Embryonic facial prominence (tissue), 1 donor: ENCODE data around the gene BEAN1.

Source experiments
- DNase-seq: peaks from one replicate; pipeline ENCODE4 v3.0.0-alpha.2; 2016; ENCODE audit errors: extremely low spot score

BEAN1 gene

GRCh38 chr16:66427036-66427860 is at the start of gene BEAN1:
BEAN1 (plus strand) TSS chr16:66427295; CDS start chr16:66437677, 10,382 bp downstream.
- no peak for DNase-seq

DNA sequence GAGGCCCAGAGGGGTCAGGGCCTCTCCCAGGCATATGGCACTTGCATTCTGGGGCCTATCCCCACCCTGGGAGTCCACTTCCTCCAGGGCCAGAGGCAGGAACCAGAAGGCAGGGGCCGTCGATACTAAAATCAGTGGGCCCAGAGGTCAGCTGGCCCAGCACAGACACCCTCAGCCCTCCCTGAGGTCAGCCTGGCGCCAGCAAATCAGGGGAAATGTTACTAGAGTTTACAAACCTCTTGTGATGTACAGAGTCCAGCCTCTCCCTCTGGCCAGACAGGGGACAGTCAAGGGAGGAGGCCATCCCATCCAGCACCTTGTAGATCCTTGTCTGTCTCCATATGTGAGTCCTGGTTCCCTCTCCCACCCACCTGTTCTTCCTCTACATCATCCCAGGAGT is 49.8 kb upstream of the BEAN1 start:
- DNase-seq, result no peak

DNA sequence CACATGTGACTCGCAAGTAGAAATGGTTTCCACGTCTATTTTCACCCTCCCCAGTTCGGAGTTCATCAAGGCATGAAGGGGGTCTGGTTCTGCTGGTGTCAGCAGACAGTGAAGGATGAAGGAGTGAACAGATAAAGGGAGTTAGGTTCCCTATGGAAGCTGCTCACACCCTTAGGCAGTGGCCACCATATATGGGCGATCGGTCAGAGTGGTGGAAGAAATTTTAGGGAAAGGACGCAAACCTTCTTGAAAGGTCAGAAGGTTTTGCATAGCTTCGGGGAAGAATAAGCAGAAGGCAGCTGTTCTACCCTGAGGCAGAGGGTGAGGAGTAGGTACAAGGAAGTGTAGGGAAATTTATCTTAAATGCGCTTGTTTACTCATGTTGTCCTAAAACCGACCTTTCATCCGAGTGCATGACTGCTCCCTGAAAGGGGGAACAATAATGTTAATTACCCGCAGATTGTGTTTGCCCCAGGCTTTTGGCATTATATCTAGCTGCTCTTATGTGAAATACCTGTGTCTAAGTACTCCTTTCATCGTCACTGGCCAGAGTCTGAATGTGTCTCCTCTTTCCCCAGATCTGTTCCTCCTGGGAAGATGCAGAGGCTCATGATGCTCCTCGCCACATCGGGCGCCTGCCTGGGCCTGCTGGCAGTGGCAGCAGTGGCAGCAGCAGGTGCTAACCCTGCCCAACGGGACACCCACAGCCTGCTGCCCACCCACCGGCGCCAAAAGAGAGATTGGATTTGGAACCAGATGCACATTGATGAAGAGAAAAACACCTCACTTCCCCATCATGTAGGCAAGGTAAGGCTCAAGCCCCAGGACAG is 48.1 kb upstream of the BEAN1 start:
- DNase-seq, result no peak

DNA sequence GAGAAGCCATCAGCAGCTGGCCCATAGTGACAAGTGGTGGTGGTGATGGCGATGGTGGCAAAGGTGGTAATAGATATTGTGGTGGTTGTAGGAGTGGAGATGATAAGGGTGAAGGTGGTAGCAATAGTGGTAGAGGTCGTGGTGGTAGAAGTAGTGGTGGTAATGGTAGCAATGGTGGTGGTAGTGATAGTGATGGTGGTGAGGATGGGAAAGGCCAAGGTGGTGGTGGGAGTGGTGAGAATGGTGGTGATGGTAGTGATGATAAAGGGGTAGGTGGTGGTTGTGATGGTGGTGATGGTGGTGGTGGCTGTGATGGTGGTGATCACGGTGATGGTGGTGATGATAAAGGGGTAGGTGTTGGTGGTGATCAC is 47.5 kb upstream of the BEAN1 start:
- no peak for DNase-seq

GRCh38 chr16:66380421-66380820 is 46.7 kb upstream of the BEAN1 start:
- DNase-seq, result no peak

DNA sequence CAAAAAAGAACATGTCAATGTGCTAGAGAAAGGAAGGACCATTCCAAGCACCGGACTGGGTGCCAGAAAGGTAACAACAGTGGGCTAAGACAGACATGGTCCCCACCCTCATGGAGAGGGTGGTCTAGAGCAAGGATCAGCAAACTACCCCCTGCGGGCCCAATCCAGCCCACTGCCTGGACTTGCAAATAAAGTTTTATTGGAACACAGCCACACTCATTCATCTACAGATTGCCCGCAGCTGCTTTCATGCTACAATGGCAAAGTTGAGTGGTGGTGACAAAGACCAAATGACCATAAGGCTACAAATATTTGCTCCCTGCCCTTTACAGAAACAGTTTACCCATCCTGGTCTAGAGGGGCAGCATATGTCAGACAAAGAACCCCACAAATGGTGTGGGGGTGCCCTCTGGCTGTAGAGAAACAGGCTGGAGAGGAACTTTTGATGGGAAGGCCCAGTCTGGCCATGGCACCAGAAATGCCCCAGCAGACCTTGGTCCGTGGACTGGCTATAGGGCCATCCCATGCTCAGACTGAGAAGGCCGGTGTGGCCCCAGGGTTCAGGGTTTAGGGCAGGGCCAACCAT is 45.4 kb upstream of the BEAN1 start:
- DNase-seq, result no peak

DNA sequence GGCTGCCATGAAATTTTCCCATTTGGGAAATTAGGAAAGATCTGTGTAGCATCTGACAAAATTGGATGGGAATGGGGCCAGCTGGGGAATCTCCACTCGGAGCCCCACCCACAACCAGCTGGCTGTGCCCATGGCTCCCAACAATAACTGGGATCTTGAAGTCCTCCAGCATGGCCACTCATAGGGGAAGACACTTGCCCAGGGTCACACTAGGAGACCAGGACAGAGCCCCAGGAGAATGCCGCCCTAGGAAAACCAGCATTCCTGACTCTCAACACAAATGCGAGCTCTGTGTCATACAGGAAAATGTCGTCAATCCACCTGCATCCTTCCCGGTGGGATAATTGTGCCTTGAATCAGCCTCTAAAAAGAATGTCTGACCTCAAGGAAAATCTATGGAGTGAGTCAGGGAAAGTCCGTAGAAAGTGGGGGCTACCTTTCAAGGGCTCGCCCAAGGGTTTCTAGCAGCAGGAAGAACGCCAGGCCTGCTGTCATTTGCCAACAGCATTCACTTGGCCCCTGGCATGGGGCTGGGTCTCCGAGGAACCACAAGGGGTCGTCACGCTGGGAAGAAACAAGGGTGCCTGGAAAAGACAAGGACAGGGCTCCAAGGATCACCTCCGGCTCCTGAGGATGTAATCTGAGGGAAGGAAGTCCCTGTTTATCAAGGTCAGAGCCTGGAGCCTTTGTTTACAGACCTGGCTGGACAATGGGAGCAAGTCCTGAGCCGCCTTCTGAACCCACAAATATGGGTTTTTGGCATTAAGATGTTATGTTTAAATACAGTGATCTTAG is 44.7 kb upstream of the BEAN1 start:
- DNase-seq, result no peak

DNA sequence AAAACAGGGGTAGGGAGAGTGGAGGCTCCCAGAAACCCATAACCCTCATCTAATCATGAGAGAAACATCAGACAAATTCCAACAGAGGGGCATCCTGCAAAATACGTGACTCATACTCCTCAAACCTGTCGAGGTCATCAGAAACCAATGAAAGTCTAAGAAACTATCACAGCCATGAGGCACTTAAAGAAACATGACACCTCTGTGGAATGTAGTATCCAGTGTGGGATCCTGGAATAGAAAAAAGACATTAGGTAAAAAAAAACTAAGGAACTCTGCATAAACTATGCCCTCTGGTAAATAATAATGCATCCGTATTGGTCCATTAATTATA is 44.2 kb upstream of the BEAN1 start:
- no peak for DNase-seq

DNA sequence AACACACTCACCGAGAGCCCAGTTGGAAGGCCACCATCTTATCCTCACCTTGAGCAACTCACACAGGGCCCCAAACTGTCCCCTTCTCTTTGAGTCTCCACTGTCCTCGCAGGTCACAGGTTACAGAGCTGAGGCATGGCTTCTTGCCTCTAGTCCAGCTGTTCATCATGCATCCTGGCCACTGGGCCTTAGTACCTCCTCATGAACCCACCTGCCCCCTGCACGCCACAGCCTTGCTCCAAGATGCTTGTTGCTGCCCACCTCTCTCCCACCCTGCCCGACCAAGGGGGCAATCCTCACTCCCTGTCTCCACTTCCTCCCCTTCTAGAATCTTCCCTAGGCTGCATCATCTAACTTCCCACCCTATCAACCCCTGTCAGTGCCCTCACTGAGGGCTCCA is 43.5 kb upstream of the BEAN1 start:
- no peak for DNase-seq

DNA sequence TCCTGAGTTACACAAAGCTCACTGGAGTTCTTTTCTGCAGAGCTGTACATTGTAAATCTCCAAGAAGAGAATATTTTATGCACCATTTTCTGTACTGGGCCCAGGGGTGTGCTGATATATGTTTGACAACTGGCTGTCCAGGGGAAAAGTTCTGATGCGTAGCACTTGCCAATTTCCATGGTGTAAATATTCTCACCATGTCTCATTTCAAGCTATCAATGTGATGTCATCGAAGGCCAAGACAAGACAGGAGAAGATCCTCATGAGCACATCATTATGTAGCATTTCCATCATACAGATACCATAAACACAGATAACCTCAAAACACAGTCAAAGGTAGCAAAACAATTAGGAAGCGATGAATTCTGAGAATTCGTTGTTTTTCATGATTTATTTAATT is 41.7 kb upstream of the BEAN1 start:
- no peak for DNase-seq

DNA sequence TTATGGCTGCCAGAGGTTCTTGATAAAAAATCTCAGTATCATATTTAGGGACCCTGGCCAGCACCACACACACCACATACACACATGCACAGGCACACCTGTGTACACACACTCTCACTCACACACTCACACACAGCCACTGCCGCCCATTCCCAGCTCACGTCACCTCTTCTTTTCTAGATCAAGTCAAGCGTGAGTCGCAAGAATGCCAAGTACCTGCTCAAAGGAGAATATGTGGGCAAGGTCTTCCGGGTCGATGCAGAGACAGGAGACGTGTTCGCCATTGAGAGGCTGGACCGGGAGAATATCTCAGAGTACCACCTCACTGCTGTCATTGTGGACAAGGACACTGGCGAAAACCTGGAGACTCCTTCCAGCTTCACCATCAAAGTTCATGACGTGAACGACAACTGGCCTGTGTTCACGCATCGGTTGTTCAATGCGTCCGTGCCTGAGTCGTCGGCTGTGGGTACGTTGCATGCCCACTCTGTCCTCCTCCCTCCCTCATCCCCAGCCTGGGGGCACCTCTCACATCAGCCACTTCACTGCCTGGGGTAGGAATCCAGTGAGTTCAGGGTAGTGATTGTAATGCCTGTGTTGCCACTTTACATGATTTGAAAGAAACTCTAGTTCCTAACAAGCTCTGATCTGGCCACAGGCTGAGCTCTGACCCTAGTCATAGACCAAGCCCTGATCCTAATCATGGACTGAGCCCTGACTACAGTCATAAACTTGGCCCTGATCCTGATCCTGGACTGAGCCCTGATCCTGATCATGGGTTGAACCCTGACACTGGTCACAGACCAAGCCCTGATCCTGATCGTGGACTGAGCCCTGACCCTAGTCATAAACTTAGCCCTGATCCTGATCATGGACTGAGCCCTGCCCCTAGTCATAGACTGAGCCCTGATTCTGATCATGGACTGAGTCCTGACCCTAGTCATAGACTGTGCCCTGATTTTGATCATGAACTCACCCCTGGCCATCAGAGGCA is 40.2 kb upstream of the BEAN1 start:
- DNase-seq, result no peak

- no peak for DNase-seq
These were observed 39.2 kb upstream of the BEAN1 start for GRCh38 chr16:66387817-66388332.

DNA sequence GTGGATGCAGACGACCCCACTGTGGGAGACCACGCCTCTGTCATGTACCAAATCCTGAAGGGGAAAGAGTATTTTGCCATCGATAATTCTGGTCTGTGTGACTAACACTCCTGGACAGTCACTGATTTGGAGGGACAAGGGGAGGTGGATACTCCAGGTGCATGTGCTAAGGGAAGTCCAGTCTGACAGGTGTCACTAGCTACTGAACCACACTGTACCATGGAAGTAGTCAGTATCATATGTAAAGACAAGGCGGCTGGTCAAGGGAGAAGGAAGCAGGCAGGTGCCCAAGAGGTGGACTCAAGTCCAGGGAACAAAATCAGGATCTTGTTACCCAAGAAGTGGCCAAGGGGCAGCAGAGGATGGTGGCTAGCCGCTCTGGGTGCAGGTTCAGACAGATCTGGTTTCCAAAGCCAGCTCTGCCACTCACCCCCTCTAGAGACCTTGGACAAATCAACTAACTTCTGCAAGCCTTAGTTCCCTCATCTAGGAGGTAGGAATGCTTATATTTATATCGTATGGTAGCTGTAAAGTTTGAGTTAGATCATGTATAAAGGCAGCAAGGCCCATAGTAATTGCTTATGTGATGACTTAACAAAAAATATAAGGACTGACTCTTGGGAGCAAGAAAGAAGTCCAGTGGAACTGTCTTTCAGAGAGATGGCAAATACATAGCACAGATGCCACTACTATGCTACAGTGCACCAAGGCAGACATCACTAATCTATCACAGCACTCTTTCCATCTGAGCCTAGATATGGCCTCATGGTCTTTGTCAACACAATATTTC is 38.5 kb upstream of the BEAN1 start:
- DNase-seq, result no peak

DNA sequence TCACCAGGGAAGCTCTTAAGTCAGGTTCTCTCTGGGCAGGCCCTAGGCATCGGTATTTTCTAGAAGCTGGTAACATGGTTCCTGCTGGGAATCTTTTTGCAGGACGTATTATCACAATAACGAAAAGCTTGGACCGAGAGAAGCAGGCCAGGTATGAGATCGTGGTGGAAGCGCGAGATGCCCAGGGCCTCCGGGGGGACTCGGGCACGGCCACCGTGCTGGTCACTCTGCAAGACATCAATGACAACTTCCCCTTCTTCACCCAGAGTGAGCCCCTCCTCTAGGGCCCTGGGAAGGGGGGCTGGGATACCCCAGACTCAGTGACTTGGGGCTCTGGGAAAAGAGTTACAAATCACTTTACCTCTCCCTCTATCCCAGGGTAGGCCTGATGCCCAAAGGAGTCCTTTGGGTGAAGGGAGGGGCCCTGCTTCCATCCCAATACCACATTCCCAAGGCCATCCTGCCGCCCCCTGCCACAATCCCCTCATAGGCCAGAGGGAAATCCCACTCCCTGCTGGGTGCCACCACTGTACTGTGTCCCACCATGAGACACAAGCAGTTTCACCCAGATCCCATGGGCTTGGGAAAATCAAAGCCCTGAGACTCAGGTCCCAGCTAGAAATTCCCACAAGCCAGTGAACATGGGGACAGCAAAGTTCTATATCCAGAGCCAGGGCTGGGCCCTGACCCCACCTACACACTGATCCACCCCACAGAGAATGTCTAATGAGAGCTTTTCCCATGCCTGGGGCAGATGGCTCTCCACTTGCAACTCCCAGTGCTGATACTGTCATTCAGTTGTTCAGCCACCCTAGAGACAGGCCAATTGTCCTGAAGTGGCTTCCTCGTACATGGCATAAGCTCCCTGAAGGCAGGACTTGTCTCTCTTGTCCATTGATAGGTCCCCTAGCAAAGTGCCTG is 37.6 kb upstream of the BEAN1 start:
- no peak for DNase-seq

GRCh38 chr16:66390346-66391108 is 36.6 kb upstream of the BEAN1 start:
- no peak for DNase-seq

GRCh38 chr16:66391726-66392670 is 35.1 kb upstream of the BEAN1 start:
- DNase-seq, result no peak
